Measurements from ENCODE around the gene CCL24. TPM values are rescaled to one million over a fixed set of nuclear protein-coding genes. Genes with fewer than 3 reads are reported as not detected.

The CCL24 gene
- total and polyA plus RNA-seq, 2 of the 4 experiments (the other 2 are of a cell fraction), result not detected

DNA sequence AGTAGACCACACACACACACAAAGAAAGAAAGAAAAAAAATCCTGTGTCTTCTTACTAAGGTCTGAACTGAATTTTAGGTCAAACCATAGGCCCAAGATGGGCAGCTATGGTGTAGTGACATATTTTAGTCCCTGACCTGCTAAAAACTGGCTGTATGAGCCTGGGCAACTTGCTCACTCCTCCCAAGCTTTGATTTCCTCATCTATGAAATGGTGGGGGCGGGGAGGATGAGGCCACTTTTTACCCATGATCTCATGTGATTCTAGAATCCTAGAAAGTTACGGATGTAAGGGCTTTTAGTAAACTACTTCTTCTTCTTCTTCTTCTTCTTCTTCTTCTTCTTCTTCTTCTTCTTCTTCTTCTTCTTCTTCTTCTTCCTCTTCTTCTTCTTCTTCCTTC, 6.1 kb upstream of the CCL24 start:
- no peaks in the 10 kb centered on the region for H3K79me1 ChIP-seq (ENCODE audit: low read depth in 1 of 2, low read length in 2 of 2)
- H3K23ac ChIP-seq (ENCODE audit: low read depth, low read length), result no peak overlapping the region
- DNase-seq (no peak), ATAC-seq (ENCODE audit: low read depth) (no peak)
- intact Hi-C loops (cut with micrococcal nuclease), result no loop called here
- H3K4me2 ChIP-seq (ENCODE audit: low read depth, low read length), result no peak overlapping the region
- CTCF ChIA-PET, result no interaction called here
- H2BK15ac ChIP-seq (ENCODE audit: low read depth, low read length), result no peak overlapping the region
- no peaks in the 10 kb centered on the region for H3K36me3 ChIP-seq (ENCODE audit: control insufficient read depth, insufficient read depth, low read length)
- no peak overlapping the region for H3K4me3 ChIP-seq (ENCODE audit: insufficient read depth, low read depth, low read length)
- H2BK5ac ChIP-seq (ENCODE audit: low read depth, low read length, poor library complexity, severe bottlenecking), result no peak overlapping the region
- H2BK120ac ChIP-seq (ENCODE audit: low read depth, low read length), result no peak overlapping the region
- no peaks in the 10 kb centered on the region for H3K9me3 ChIP-seq (ENCODE audit: control insufficient read depth, insufficient read depth, low read length)
- no peak overlapping the region for H3K18ac ChIP-seq (ENCODE audit: low read depth, low read length)
- dilution Hi-C loops (cut with HindIII; ENCODE audit: low sequenced_read_pairs, unreplicated experiment), result no loop called here
- no peak overlapping the region for H3K27ac ChIP-seq (ENCODE audit: insufficient read depth, low read length)
- H4K8ac ChIP-seq (ENCODE audit: low read depth in 2 of 2, low read length in 2 of 2), result no peak overlapping the region
- H3K4ac ChIP-seq (ENCODE audit: low read depth, low read length), result no peak overlapping the region
- TF ChIP-seq RFX5 (IDR thresholded peaks at IDR 0.05; ENCODE audit: low read depth, low read length), result no peak
- TF ChIP-seq CEBPB (IDR thresholded peaks at IDR 0.05; ENCODE audit: low read depth, low read length), result no peak
- no peak for TF ChIP-seq NFE2L2 (IDR thresholded peaks at IDR 0.05; ENCODE audit: low read depth, low read length)
- TF ChIP-seq, protein P1, sequence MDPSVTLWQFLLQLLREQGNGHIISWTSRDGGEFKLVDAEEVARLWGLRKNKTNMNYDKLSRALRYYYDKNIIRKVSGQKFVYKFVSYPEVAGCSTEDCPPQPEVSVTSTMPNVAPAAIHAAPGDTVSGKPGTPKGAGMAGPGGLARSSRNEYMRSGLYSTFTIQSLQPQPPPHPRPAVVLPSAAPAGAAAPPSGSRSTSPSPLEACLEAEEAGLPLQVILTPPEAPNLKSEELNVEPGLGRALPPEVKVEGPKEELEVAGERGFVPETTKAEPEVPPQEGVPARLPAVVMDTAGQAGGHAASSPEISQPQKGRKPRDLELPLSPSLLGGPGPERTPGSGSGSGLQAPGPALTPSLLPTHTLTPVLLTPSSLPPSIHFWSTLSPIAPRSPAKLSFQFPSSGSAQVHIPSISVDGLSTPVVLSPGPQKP (IDR thresholded peaks at IDR 0.05; ENCODE audit: borderline replicate concordance, low read depth, low read length), result no peak
- TF ChIP-seq SMC3 (IDR thresholded peaks at IDR 0.05; ENCODE audit: low read depth, low read length), result no peak
- no peak for TF ChIP-seq MXI1 (IDR thresholded peaks at IDR 0.05; ENCODE audit: borderline replicate concordance, low read depth, low read length)
- no peak for TF ChIP-seq MAFK (IDR thresholded peaks at IDR 0.05; ENCODE audit: low read depth, low read length)
- no peak for TF ChIP-seq POLR2A (IDR thresholded peaks at IDR 0.05; ENCODE audit: low read depth, low read length)
- no peak for TF ChIP-seq RAD21 (IDR thresholded peaks at IDR 0.05; ENCODE audit: low read length)
- no peak for TF ChIP-seq BHLHE40 (IDR thresholded peaks at IDR 0.05; ENCODE audit: low read depth, low read length)
- TF ChIP-seq MAZ (IDR thresholded peaks at IDR 0.05; ENCODE audit: borderline replicate concordance, low read depth, low read length), result no peak
- no peak for TF ChIP-seq CHD1 (IDR thresholded peaks at IDR 0.05; ENCODE audit: low read depth, low read length)
- no peak for TF ChIP-seq RCOR1 (IDR thresholded peaks at IDR 0.05; ENCODE audit: insufficient replicate concordance, low read length)
- H3K9me1 ChIP-seq (ENCODE audit: insufficient read depth, low read length), result no peaks in the 10 kb centered on the region
- no peak overlapping the region for H2AFZ ChIP-seq (replicated peaks; ENCODE audit: low read length, poor library complexity)
- no peak overlapping the region for H4K91ac ChIP-seq (ENCODE audit: insufficient read depth, low read depth, low read length)
- in situ Hi-C loops (cut with MboI; ENCODE audit: low sequenced_read_pairs), result no loop called here
- no peak overlapping the region for H2AK9ac ChIP-seq (replicated peaks; ENCODE audit: low read depth, low read length, poor library complexity)
- POLR2A ChIA-PET (ENCODE audit: unreplicated experiment), result no interaction called here
- H3K9ac ChIP-seq (ENCODE audit: low read depth, low read length), result no peak overlapping the region
- no peaks in the 10 kb centered on the region for H3K4me1 ChIP-seq (ENCODE audit: control insufficient read depth, insufficient read depth, low read length)
- WGBS, 2 experiments (ENCODE audit: extremely low coverage in 2 of 2, insufficient read length in 1 of 2), result no CpG with 5 or more reads among the region's 2 CpGs
- 0 out of 2 replicates have a peak, but pooled peaks cover under 1% of the 10 kb centered on the region for H4K20me1 ChIP-seq (ENCODE audit: insufficient read depth, low read length)
- BruUV-seq (replicated peaks), result no TSS peak
- no peak overlapping the region for H2BK20ac ChIP-seq (ENCODE audit: low read depth, low read length)
- no peak overlapping the region for H2AK5ac ChIP-seq (ENCODE audit: low read depth, low read length)
- no peak overlapping the region for H4K5ac ChIP-seq (ENCODE audit: low read depth, low read length)
- peaks cover 20% of the 10 kb centered on the region for H3K27me3 ChIP-seq (ENCODE audit: control insufficient read depth, insufficient read depth, low read length)
- no peak overlapping the region for H3K14ac ChIP-seq (replicated peaks; ENCODE audit: low read depth, low read length)
- H3K56ac ChIP-seq (ENCODE audit: extremely low read depth, insufficient read depth, low read length), result no peak overlapping the region

All from IMR-90 (cell line).